GM19351 (cell line): ENCODE data around the gene BMPR2.
"Not testable (repeated sequence)": the region's sequence is repeated elsewhere in the genome, so short reads cannot be mapped to it uniquely, and the experiment has no call there.

Source experiments
- ATAC-seq: cut with Tn5 transposase; IDR thresholded peaks from one replicate; pipeline ENCODE4 v1.9.1; 2021; ENCODE audit warnings: mild to moderate bottlenecking, moderate library complexity; ENCODE audit not compliant: unreplicated experiment

The BMPR2 gene

GRCh38 chr2:202375609-202376408 lies at the start of gene BMPR2:
Gene BMPR2 (plus strand): TSS chr2:202376327. CDS start chr2:202377475, 1,148 bp downstream.
- ATAC-seq = peak; percentile 63

- no peak for ATAC-seq
Observed at GRCh38 chr2:202327858-202328257, 48.3 kb upstream of the BMPR2 start.

GRCh38 chr2:202335791-202336467 lies 40.2 kb upstream of the BMPR2 start:
- ATAC-seq = no peak

DNA sequence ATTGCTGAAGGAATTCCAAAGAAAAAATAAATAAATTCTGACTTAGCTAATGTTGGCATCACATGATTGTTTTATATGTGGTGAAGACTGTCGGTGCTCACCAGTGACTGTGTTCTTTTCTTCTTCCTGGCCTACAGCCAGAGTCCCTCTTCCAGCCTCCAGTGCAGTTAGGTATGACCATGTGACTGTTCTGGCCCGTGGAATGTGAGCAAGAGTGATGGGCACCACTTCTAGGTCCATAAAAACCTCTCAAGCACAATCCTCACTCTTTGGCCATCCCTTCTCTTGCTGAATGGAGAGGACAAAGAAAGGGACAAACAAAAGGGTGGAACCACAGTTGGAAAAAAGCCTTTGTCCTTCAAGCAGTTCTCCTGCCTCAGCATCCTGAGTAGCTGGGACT lies 39.0 kb upstream of the BMPR2 start:
- no peak for ATAC-seq

DNA sequence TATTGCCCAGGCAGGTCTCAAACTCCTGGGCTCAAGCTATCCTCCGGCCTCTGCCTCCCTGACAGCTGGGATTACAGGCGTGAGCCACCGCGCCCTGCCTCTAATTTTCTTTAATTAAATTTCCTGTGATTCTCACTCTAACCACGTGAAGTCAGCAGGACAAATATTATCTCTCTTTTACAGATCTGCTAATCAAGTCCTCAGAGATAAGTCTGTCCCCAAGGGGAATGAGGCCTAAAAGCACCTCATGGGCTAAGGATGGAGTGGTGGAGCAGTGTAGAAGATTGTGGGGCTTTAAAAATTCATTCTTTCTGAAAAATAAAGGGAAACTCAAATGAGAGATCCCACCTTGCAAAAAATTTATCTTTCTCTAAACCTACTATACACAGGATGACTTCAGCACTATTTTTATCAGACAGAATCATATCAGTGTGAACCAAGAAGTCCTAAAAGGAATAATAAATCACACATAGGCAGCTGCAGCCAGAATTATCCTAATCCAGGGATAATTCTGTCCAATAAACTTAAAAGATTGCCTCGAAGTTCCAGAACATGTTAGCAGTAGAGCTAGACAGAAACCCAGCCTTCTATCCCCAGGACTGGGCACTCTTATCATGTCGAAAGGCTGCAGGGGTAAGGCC lies 38.3 kb upstream of the BMPR2 start:
- ATAC-seq = no peak

- no peak for ATAC-seq
Observed at GRCh38 chr2:202339071-202339870, 36.9 kb upstream of the BMPR2 start.

- no peak for ATAC-seq
Observed at GRCh38 chr2:202344178-202344577, 31.9 kb upstream of the BMPR2 start.

- ATAC-seq = no peak
Observed at GRCh38 chr2:202346180-202346579, 29.9 kb upstream of the BMPR2 start.

- ATAC-seq = no peak
Observed at GRCh38 chr2:202353430-202353829, 22.7 kb upstream of the BMPR2 start.

DNA sequence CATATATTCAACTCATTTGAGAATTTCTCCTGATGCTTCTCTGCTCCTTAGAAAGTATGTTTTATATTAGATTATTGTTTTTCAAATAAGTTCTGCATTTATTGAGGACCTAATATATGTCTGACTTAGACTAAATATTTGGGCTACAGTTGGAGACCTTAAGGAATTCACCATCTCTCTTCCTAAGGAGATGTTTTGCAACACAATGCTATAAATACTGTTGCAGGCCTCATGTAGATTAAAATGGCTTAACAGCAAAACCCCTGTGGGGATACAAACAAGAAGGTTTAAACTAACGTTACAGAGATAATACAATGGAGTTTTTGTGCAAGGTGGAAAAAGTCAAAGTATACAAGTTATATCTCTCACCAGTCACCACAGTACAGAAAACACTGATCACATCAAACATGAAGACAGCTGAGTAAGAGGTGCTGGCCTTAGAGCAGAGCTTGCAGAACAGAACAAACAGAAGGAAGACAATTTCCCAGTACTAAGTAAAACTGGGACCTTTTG lies 20.1 kb upstream of the BMPR2 start:
- ATAC-seq = no peak

DNA sequence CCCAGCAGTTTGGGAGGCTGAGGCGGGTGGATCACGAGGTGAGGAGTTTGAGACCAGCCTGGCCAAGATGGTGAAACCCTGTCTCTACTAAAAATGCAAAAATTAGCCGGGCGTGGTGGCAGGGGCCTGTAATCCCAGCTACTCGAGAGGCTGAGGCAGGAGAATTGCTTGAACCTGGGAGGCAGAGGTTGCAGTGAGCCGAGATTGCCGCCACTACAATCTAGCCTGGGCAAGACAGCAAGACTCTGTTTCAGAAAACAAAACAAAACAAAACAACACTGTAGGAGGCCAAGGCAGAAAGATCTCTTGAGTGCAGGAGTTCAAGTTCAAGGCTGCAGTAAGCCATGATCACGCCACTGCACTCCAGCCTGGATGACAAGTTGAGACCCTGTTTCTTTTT lies 17.2 kb upstream of the BMPR2 start:
- not testable (repeated sequence) for ATAC-seq

DNA sequence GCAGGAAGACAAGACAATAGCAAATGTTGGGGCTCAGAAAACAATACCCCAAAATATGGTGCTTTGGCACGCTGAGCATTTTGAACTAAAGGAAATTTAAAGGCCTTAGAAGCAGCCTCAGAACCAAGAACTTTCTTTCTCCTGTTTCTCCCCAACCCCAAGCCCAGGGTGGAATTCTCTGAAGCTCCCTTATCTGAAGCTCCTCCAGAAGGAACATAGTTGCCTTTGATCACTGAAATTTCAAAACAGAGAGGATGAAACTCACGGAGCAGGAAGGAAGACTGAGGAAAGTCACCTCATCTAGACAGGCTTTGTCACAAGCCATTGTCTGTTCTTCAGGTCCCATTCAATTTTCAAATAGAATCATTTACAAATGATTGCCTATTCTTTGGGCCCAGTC lies 15.5 kb upstream of the BMPR2 start:
- no peak for ATAC-seq

GRCh38 chr2:202361108-202361507 lies 15.0 kb upstream of the BMPR2 start:
- ATAC-seq = no peak

DNA sequence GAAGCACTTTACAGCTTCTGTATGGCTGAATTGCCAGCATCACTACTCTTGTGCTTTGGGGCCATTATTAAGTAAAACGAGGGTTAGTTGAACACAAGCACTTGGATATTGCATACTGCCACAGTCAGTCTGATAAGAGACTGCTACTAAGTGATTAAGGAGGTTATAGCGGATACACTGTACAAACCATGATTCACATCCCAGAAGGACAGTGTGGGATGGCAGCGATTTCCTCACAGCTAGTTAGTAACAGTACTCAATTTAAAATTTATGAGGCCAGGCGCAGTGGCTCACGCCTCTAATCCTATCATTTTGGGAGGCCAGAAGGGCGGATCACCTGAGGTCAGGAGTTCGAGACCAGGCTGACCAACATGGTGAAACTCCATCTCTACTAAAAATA lies 2.6 kb upstream of the BMPR2 start:
- no peak for ATAC-seq

- ATAC-seq = not testable (repeated sequence)
Observed at GRCh38 chr2:202374383-202374782, 1.7 kb upstream of the BMPR2 start.

DNA sequence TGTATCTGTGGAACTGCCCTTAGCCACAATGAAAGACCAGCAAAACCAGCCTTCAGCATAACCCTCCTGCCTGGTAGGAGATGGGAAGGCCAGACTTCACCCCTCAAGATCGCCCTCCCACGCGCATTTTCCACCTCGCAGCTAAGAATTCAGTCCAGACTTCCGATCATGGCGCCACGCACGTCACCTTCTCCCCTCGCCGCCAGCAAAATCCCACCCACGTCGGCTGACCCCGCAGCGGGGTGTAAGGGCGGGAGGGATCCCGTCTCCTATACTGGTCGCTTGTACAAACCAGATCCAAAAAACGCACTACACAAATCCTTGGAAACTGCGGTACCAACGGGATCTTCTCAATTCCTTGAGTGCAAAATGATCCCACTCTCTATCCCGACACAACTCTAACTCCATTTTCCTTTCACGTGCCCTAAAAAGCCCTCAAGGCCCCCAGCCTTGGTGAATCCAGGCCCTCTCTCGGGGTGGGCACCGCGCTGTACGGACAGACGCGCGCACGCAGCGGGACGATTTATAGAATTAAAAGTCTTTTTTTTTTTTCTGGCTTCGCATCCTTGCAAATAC lies 1.0 kb upstream of the BMPR2 start:
- no peak for ATAC-seq

DNA sequence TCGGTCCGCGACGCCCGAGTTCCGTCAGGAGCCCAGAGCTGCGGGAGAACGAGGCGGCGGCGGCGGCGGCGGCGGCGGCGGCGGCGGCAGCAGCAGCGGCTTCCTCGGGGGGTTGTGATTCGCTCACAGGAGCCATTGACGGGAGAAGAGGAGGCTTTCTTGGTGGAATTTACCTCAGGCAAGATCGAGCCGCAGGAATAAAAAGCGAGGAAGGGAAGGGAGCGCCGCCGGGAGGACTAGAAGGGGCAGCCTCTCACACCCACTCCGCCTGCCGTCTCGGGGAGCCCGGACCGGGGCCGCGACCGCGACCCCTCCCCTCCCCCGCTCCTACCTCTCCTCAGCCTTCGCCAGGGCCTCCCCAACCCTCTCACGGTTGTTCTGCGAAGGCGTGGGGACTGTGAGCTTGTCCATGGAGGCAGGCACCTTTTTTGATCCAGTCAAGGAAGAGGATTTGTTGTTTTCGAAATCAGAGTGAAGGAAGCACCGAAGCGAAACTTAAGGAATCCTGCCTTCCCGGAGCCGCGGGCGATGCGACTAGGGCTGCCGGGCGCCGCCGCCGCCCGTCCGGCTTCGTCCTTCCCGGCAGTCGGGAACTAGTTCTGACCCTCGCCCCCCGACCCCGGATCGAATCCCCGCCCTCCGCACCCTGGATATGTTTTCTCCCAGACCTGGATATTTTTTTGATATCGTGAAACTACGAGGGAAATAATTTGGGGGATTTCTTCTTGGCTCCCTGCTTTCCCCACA lies 506 bp downstream of the BMPR2 start:
- ATAC-seq = peak; percentile 18

- ATAC-seq = peak; percentile 15
Observed at GRCh38 chr2:202377207-202377761, 1.2 kb downstream of the BMPR2 start.

- ATAC-seq = no peak
Observed at GRCh38 chr2:202378001-202378400, 1.9 kb downstream of the BMPR2 start.
